Measurements from ENCODE around the gene ABTB2.

The ABTB2 gene

GRCh38 chr11:34105079-34105956, 252.5 kb downstream of the ABTB2 start, which contains the start of gene NAT10:
Gene NAT10 (plus strand): TSS chr11:34105629. CDS start chr11:34108226, 2,597 bp downstream.
- TF ChIP-seq POLR2AphosphoS5 (IDR thresholded peaks at IDR 0.05; ENCODE audit: low read depth, low read length) (peak; percentile 99), REST (IDR thresholded peaks at IDR 0.05; ENCODE audit: insufficient read depth in 1 of 2, low read depth in 2 of 2, low read length in 2 of 2) (peak; percentile 5 to 66; a peak in 3 of 4 replicates), FOXP2 (optimal IDR thresholded peaks at IDR 0.05; ENCODE audit: borderline replicate concordance, extremely low read depth, extremely low read length, insufficient read depth) (peak; percentile 83), TAF1 (IDR thresholded peaks at IDR 0.05; ENCODE audit: borderline replicate concordance, insufficient read depth, low read length) (no peak; the same call in 1 of the 2 replicates), SIN3A (IDR thresholded peaks at IDR 0.05; ENCODE audit: borderline replicate concordance, insufficient read depth, low read length) (peak; percentile 90; the same call in 1 of the 2 replicates)

GRCh38 chr11:34104680-34105078, 253.1 kb downstream of the ABTB2 start:
- TF ChIP-seq REST (IDR thresholded peaks at IDR 0.05; ENCODE audit: insufficient read depth in 1 of 2, low read depth in 2 of 2, low read length in 2 of 2) (no peak), TAF1 (IDR thresholded peaks at IDR 0.05; ENCODE audit: borderline replicate concordance, insufficient read depth, low read length) (no peak), POLR2AphosphoS5 (IDR thresholded peaks at IDR 0.05; ENCODE audit: low read depth, low read length) (no peak; the same call in 1 of the 2 replicates), FOXP2 (optimal IDR thresholded peaks at IDR 0.05; ENCODE audit: borderline replicate concordance, extremely low read depth, extremely low read length, insufficient read depth) (no peak), SIN3A (IDR thresholded peaks at IDR 0.05; ENCODE audit: borderline replicate concordance, insufficient read depth, low read length) (no peak)

Data from PFSK-1 (cell line).